Measurements from ENCODE around the gene CENPP.

CENPP gene

GRCh38 chr9:92496396-92497176 lies 170.8 kb downstream of the CENPP start:
- DNase-seq (ENCODE audit: low read depth) = no peak
- no peak overlapping the region for H3K4me3 ChIP-seq (ENCODE audit: low read length)

GRCh38 chr9:92499701-92500100 lies 173.9 kb downstream of the CENPP start:
- TF ChIP-seq CTCF (conservative IDR thresholded peaks at IDR 0.05; ENCODE audit: low read depth, low read length) = no peak
- H3K4me3 ChIP-seq (ENCODE audit: low read length) = no peak overlapping the region
- DNase-seq (ENCODE audit: low read depth) = no peak

More at GRCh38 chr9:92496396-92497176, 170.8 kb downstream of the CENPP start:
- no peak for TF ChIP-seq CTCF (conservative IDR thresholded peaks at IDR 0.05; ENCODE audit: low read depth, low read length)

- TF ChIP-seq CTCF (conservative IDR thresholded peaks at IDR 0.05; ENCODE audit: low read depth, low read length) = no peak
- DNase-seq (ENCODE audit: low read depth) = no peak
- H3K4me3 ChIP-seq (ENCODE audit: low read length) = no peak overlapping the region
Observed at GRCh38 chr9:92500725-92501124, 175.0 kb downstream of the CENPP start.

GRCh38 chr9:92501671-92502393 lies 176.1 kb downstream of the CENPP start:
- TF ChIP-seq CTCF (conservative IDR thresholded peaks at IDR 0.05; ENCODE audit: low read depth, low read length) = peak; percentile 66
- no peak for DNase-seq (ENCODE audit: low read depth)
- no peak overlapping the region for H3K4me3 ChIP-seq (ENCODE audit: low read length)

- DNase-seq (ENCODE audit: low read depth) = no peak
- TF ChIP-seq CTCF (conservative IDR thresholded peaks at IDR 0.05; ENCODE audit: low read depth, low read length) = no peak
Observed at GRCh38 chr9:92503156-92503555, 177.4 kb downstream of the CENPP start.

GRCh38 chr9:92504881-92505280 lies 179.1 kb downstream of the CENPP start:
- TF ChIP-seq CTCF (conservative IDR thresholded peaks at IDR 0.05; ENCODE audit: low read depth, low read length) = no peak
- H3K4me3 ChIP-seq (ENCODE audit: low read length) = no peak overlapping the region
- no peak for DNase-seq (ENCODE audit: low read depth)

More at GRCh38 chr9:92503156-92503555, 177.4 kb downstream of the CENPP start:
- no peak overlapping the region for H3K4me3 ChIP-seq (ENCODE audit: low read length)

All from retinal pigment epithelial cell (primary cell).